ENCODE results near the gene MAMDC2. TPM values are rescaled to one million over a fixed set of nuclear protein-coding genes. Genes with fewer than 3 reads are reported as not detected.
A peak's percentile ranks its signal among the peaks of the same experiment; 100 is the strongest.

The MAMDC2 gene
- total RNA-seq, 4 donors from 2014 or later, result 96.5 to 192 (median 140) TPM

DNA sequence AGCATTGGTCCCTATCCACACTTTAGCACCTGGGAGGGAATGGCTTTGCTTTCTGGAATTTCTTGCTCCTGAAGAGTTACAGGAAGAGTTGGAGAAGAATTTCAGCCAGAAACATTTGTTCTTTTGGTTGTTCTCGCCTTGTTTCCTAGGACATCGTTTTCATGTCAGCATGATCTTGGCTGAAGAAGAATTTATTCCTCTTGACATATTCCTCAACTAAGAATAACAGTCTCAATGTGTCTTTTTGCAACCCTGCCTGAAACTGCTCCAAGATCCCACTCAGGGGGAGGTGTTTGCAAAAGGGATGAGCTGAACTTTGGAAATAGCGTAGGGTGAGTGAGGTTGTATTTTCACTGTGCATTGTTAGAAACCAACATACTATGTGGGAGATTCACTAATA is 26.1 kb downstream of the MAMDC2 start:
- Histone ChIP-seq H3K4me1 (peaks cover 59 to 100% (median 76%) of the 10 kb centered on the region in 3 donors), H3K36me3 (no peaks in the 10 kb centered on the region), H3K4me3 (no peak overlapping the region), H3K9me3 (no peaks in the 10 kb centered on the region), H3K27me3 (no peaks in the 10 kb centered on the region), H3K27ac (peak overlapping the region; percentile 85 to 98 (median 92))
- TF ChIP-seq POLR2A (IDR thresholded peaks at IDR 0.05) (no peak), POLR2AphosphoS5 (IDR thresholded peaks at IDR 0.05) (peak; percentile 63)
- WGBS, 2 donors (ENCODE audit: low coverage in 1 of 2), result 17 to 18% methylated on average over 3 of the region's 3 CpGs
- peak; percentile 52 for ATAC-seq

DNA sequence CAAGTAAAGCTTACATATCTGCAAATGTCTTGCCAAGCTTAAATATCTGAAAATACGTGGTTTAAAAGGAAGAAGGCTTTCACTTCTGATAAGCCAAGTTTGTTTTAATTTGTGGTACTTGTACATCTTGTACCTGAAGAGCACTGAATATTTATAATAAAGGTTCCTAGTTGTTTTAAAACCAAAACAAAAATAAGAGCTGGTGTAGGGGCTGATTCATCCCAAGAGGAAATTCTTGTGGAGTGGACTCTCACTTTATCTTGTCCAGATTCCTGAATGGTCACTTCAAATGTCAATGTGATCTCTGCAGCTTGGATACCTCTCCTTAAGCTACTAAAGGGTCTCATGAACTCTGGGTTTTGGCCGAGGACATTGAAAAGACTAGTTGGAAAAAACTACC is 29.5 kb downstream of the MAMDC2 start:
- Histone ChIP-seq H3K27ac (peak overlapping the region; percentile 85 to 98 (median 92)), H3K4me1 (peaks cover 64 to 100% (median 69%) of the 10 kb centered on the region in 3 donors), H3K36me3 (no peaks in the 10 kb centered on the region), H3K9me3 (no peaks in the 10 kb centered on the region), H3K27me3 (no peaks in the 10 kb centered on the region), H3K4me3 (no peak overlapping the region)
- TF ChIP-seq POLR2A (IDR thresholded peaks at IDR 0.05) (no peak), POLR2AphosphoS5 (IDR thresholded peaks at IDR 0.05) (peak; percentile 65), EP300 (IDR thresholded peaks at IDR 0.05) (peak; percentile 70)
- TF ChIP-seq, protein P1, sequence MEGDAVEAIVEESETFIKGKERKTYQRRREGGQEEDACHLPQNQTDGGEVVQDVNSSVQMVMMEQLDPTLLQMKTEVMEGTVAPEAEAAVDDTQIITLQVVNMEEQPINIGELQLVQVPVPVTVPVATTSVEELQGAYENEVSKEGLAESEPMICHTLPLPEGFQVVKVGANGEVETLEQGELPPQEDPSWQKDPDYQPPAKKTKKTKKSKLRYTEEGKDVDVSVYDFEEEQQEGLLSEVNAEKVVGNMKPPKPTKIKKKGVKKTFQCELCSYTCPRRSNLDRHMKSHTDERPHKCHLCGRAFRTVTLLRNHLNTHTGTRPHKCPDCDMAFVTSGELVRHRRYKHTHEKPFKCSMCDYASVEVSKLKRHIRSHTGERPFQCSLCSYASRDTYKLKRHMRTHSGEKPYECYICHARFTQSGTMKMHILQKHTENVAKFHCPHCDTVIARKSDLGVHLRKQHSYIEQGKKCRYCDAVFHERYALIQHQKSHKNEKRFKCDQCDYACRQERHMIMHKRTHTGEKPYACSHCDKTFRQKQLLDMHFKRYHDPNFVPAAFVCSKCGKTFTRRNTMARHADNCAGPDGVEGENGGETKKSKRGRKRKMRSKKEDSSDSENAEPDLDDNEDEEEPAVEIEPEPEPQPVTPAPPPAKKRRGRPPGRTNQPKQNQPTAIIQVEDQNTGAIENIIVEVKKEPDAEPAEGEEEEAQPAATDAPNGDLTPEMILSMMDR (IDR thresholded peaks at IDR 0.05), result no peak
- 14 to 15% methylated on average over 2 of the region's 2 CpGs for WGBS, 2 donors (ENCODE audit: low coverage in 1 of 2)
- peak; percentile 13 for ATAC-seq

DNA sequence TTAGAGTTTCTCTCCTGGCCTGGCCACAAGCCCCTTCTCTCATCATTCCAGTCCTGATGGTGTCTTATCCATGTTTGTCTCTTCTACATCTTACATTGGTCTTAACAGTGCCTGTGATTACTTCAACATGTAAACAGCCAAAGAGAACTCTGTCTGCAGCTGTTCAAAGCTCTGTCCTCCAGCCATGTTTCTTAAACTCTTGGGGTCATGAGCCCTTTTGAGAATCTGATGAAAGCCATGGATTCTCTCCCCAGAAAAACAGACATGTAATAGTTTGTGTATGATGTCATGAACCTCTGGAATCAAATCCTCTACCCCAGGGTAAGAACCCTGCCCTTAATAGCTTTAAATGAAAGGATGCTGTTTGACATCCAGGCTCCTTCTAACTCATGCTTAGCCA is 30.1 kb downstream of the MAMDC2 start:
- TF ChIP-seq POLR2AphosphoS5 (IDR thresholded peaks at IDR 0.05) (peak; percentile 8), POLR2A (IDR thresholded peaks at IDR 0.05) (no peak)
- no peaks in the 10 kb centered on the region for H3K36me3 ChIP-seq
- no peaks in the 10 kb centered on the region for H3K9me3 ChIP-seq
- no peak overlapping the region for H3K4me3 ChIP-seq
- peak overlapping the region; percentile 85 to 98 (median 92) for H3K27ac ChIP-seq
- peak; percentile 31 for ATAC-seq
- H3K4me1 ChIP-seq, result peaks cover 60 to 100% (median 69%) of the 10 kb centered on the region in 3 donors
- no peaks in the 10 kb centered on the region for H3K27me3 ChIP-seq

DNA sequence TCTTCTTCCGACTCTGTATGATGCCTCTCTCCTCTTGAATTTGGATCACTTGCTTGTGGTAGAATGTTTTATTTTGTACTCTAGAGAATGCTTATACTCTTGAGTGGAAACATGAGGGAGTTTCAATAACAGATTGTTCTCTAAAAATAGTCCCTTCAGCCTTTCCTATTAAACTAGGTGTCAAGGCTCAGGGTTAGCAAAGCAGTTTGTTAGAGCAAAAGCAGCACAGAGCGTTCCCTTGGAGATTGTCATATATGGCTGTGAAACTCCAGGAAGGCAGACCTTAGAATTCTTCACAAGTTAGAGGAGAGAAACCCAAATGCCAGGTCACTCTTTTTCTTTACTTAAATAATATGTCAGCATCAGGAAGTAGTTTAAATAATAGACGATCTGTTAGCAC is 33.0 kb downstream of the MAMDC2 start:
- peak overlapping the region; percentile 85 to 98 (median 92) for H3K27ac ChIP-seq
- no peak overlapping the region for H3K4me3 ChIP-seq
- TF ChIP-seq EP300 (IDR thresholded peaks at IDR 0.05) (peak; percentile 91), POLR2A (IDR thresholded peaks at IDR 0.05) (no peak), POLR2AphosphoS5 (IDR thresholded peaks at IDR 0.05) (peak; percentile 90)
- TF ChIP-seq, protein P1 (IDR thresholded peaks at IDR 0.05), result no peak
- no peaks in the 10 kb centered on the region for H3K9me3 ChIP-seq
- 11 to 13% methylated on average over 2 to 3 of the region's 3 CpGs for WGBS, 2 donors (ENCODE audit: low coverage in 1 of 2)
- ATAC-seq, result peak; percentile 72
- H3K27me3 ChIP-seq, result no peaks in the 10 kb centered on the region
- peaks cover 71 to 100% (median 73%) of the 10 kb centered on the region in 3 donors for H3K4me1 ChIP-seq
- no peaks in the 10 kb centered on the region for H3K36me3 ChIP-seq

DNA sequence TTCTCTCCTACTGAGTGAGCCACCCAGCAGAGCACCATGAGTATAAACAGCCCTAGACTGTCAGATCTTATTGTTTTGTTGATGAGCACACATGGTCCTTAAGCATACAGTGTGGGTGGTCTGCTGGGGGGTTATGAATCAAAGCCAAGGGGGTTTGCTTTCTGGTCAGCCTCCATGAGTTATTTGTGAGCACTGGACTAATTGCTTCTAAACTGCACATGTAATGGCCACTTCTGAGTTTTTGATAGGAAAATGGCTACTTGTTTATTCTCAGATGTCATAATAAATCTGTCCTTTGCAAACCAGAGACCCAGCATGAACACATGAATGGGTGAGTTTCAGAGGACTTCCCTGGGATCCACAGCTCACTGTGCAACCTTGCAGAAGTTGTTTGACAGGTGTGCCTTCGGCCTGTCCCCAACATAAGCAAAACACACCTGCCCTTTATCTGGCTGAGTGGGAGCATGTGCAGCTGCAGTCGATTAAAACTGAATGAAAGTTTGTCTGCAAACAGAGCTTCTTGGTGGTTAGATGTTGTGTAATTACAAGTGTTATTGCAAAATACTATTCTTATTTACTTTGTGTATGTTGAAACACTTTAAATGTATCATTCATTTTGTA is 35.9 kb downstream of the MAMDC2 start:
- Histone ChIP-seq H3K4me1 (peaks cover 58 to 100% (median 75%) of the 10 kb centered on the region in 3 donors), H3K27ac (peak overlapping the region; percentile 85 to 98 (median 92)), H3K36me3 (no peaks in the 10 kb centered on the region), H3K4me3 (no peak overlapping the region), H3K27me3 (no peaks in the 10 kb centered on the region), H3K9me3 (no peaks in the 10 kb centered on the region)
- no peak for TF ChIP-seq EP300 (IDR thresholded peaks at IDR 0.05)
- peak; percentile 47 for TF ChIP-seq POLR2AphosphoS5 (IDR thresholded peaks at IDR 0.05)
- no peak for ATAC-seq
- WGBS, 2 donors (ENCODE audit: low coverage in 1 of 2), result 0 to 14% methylated on average over 1 to 2 of the region's 2 CpGs

DNA sequence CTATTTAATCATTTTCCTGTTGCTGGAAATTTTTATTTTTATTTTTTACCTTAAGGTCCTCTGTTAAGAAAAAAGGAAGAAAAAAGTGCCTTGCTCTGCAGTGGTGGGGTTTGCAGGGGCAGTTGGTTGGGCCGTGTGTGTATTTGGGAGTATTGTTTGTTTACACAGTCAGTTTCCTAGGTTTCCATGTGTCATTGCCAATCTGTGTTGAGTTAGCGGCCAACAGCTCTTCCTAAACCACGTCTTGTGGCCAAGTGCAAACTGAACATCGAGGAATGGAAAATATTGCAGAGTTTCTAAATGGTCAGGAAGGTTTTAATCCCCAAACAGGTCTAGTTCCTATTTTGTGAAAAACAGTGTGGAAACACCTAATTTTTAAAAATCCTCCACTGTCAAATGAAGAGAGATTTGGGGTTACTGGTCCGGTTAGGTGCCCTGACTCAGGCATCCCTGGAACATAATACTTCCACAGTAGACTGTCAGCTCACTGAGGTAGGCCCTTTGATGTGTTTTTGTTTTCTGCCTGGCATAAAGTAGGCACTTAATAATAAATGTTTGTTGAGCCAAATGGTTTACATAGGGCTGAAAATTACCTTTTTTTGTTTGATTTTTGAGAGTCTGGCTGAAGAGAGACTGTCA is 37.0 kb downstream of the MAMDC2 start:
- peaks cover 48 to 100% (median 72%) of the 10 kb centered on the region in 3 donors for H3K4me1 ChIP-seq
- H3K27ac ChIP-seq, result peak overlapping the region; percentile 85 to 98 (median 92)
- no peaks in the 10 kb centered on the region for H3K36me3 ChIP-seq
- no peaks in the 10 kb centered on the region for H3K27me3 ChIP-seq
- TF ChIP-seq POLR2AphosphoS5 (IDR thresholded peaks at IDR 0.05) (peak; percentile 23), EP300 (IDR thresholded peaks at IDR 0.05) (no peak)
- TF ChIP-seq, protein P1 (IDR thresholded peaks at IDR 0.05), result no peak
- WGBS, 2 donors (ENCODE audit: low coverage in 1 of 2), result 7 to 10% methylated on average over 3 to 4 of the region's 5 CpGs
- no peaks in the 10 kb centered on the region for H3K9me3 ChIP-seq
- peak; percentile 66 for ATAC-seq
- no peak overlapping the region for H3K4me3 ChIP-seq

All from gastroesophageal sphincter (tissue), 4 donors.